ENCODE results near the gene SLC34A2.

The SLC34A2 gene

GRCh38 chr4:25663781-25664180 lies 8.1 kb downstream of the SLC34A2 start:
- no peak for DNase-seq

GRCh38 chr4:25666031-25666630 lies 10.5 kb downstream of the SLC34A2 start:
- no peak for DNase-seq

- no peak for DNase-seq
Observed at GRCh38 chr4:25667931-25668557, 12.4 kb downstream of the SLC34A2 start.

- no peak for DNase-seq
Observed at GRCh38 chr4:25670991-25671390, 15.3 kb downstream of the SLC34A2 start.

GRCh38 chr4:25672756-25673155 lies 17.1 kb downstream of the SLC34A2 start:
- DNase-seq = no peak

- no peak for DNase-seq
Observed at GRCh38 chr4:25674386-25674785, 18.7 kb downstream of the SLC34A2 start.

- no peak for DNase-seq
Observed at GRCh38 chr4:25676221-25676620, 20.6 kb downstream of the SLC34A2 start.

GRCh38 chr4:25677157-25677556 lies 21.5 kb downstream of the SLC34A2 start:
- no peak for DNase-seq

GRCh38 chr4:25677943-25678342 lies 22.3 kb downstream of the SLC34A2 start:
- DNase-seq = no peak

- DNase-seq = no peak
Observed at GRCh38 chr4:25687773-25688172, 32.1 kb downstream of the SLC34A2 start.

- DNase-seq = no peak
Observed at GRCh38 chr4:25694466-25694865, 38.8 kb downstream of the SLC34A2 start.

GRCh38 chr4:25696409-25696808 lies 40.8 kb downstream of the SLC34A2 start:
- no peak for DNase-seq

- DNase-seq = no peak
Observed at GRCh38 chr4:25697516-25697915, 41.9 kb downstream of the SLC34A2 start.

- DNase-seq = no peak
Observed at GRCh38 chr4:25700661-25701060, 45.0 kb downstream of the SLC34A2 start.

- no peak for DNase-seq
Observed at GRCh38 chr4:25702848-25703247, 47.2 kb downstream of the SLC34A2 start.

GRCh38 chr4:25703731-25704388 lies 48.2 kb downstream of the SLC34A2 start:
- no peak for DNase-seq

- DNase-seq = no peak
Observed at GRCh38 chr4:25704516-25704915, 48.9 kb downstream of the SLC34A2 start.

- DNase-seq = no peak
Observed at GRCh38 chr4:25710637-25711036, 55.0 kb downstream of the SLC34A2 start.

GRCh38 chr4:25712611-25713010 lies 57.0 kb downstream of the SLC34A2 start:
- DNase-seq = no peak

GRCh38 chr4:25713812-25714211 lies 58.2 kb downstream of the SLC34A2 start:
- DNase-seq = no peak

GRCh38 chr4:25722964-25723363 lies 67.3 kb downstream of the SLC34A2 start:
- no peak for DNase-seq

GRCh38 chr4:25723409-25723808 lies 67.8 kb downstream of the SLC34A2 start:
- DNase-seq = no peak

GRCh38 chr4:25725870-25726269 lies 70.2 kb downstream of the SLC34A2 start:
- no peak for DNase-seq

- no peak for DNase-seq
Observed at GRCh38 chr4:25727711-25728493, 72.3 kb downstream of the SLC34A2 start.

All from activated CD4-positive, alpha-beta T cell treated with anti-CD3 and anti-CD28 coated beads for 48 hours (primary cell).